ENCODE results near the gene FHOD3. TPM values are rescaled to one million over a fixed set of nuclear protein-coding genes. Genes with fewer than 3 reads are reported as not detected.

FHOD3 gene
- total and polyA plus RNA-seq, 2 of the 8 experiments (the other 6 are each of a cell fraction or from before 2014, with no cell fraction given) = 9.7 to 10.5 TPM

DNA sequence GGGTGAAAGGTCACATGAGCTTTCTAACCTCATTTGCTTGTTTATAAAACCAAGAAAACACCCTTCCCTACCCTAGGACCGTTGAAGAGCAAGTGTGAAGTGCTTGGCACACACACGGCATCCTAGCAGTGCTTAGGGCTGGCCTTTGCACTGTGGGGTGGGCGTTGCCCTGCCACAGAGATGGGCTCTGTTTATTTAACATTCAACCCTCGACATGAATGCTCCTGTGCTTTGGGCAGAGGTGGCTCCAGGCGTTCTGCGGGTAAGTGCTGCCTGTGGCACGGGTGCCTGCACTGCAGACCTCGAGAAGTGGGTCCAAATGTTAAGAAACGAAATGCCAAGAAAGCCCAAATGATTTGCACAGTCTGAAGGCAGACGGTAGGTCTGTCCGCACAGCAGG is 170.1 kb downstream of the FHOD3 start (continued):
- TF ChIP-seq CHD7 (IDR thresholded peaks at IDR 0.05; ENCODE audit: insufficient replicate concordance, low read length) (no peak), JUN (IDR thresholded peaks at IDR 0.05; ENCODE audit: low read depth, low read length) (no peak), SP1 (IDR thresholded peaks at IDR 0.05; ENCODE audit: low read depth, low read length) (no peak)
